Measurements from ENCODE around the gene GPT2. TPM values are rescaled to one million over a fixed set of nuclear protein-coding genes. Genes with fewer than 3 reads are reported as not detected.

GPT2 gene
- total RNA-seq, 1 donor from 2014 or later, result 71.2 TPM

GRCh38 chr16:46875243-46875642 lies 8.9 kb upstream of the GPT2 start:
- Histone ChIP-seq H3K36me3 (ENCODE audit: control insufficient read depth, insufficient read depth, low read length) (no peaks in the 10 kb centered on the region), H3K27me3 (ENCODE audit: control insufficient read depth, insufficient read depth, low read length) (no peaks in the 10 kb centered on the region), H3K4me3 (ENCODE audit: low read depth, low read length) (no peak overlapping the region)
- no peak for DNase-seq (ENCODE audit: low read depth)
- no peak for TF ChIP-seq CTCF (IDR thresholded peaks at IDR 0.05; ENCODE audit: insufficient read depth, low read length, poor library complexity, severe bottlenecking)

- no peaks in the 10 kb centered on the region for H3K36me3 ChIP-seq (ENCODE audit: control insufficient read depth, insufficient read depth, low read length)
- no peak overlapping the region for H3K4me3 ChIP-seq (ENCODE audit: low read depth, low read length)
- no peaks in the 10 kb centered on the region for H3K27me3 ChIP-seq (ENCODE audit: control insufficient read depth, insufficient read depth, low read length)
- no peak for DNase-seq (ENCODE audit: low read depth)
- no peak for TF ChIP-seq CTCF (IDR thresholded peaks at IDR 0.05; ENCODE audit: insufficient read depth, low read length, poor library complexity, severe bottlenecking)
Observed at GRCh38 chr16:46882304-46882939, 1.7 kb upstream of the GPT2 start.

DNA sequence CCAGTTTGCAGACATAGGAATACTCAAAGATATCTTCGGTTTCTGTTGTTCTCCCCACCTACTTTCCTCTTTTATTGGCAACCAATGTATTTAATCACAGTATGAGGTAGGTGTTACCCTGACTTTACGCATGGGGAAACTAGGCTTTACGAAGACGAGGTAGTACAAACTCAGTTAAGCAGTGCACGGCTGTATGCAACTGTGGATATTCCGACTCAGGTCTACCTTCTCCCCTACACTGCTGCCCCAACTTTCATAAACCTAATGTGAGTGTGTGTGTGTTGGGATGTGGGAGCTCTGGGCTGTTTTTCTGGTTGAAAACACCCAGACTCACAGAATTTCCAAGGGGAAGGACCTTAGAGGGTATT lies 1.2 kb upstream of the GPT2 start:
- TF ChIP-seq CTCF (IDR thresholded peaks at IDR 0.05; ENCODE audit: insufficient read depth, low read length, poor library complexity, severe bottlenecking), result no peak
- Histone ChIP-seq H3K36me3 (ENCODE audit: control insufficient read depth, insufficient read depth, low read length) (no peaks in the 10 kb centered on the region), H3K4me3 (ENCODE audit: low read depth, low read length) (no peak overlapping the region), H3K27me3 (ENCODE audit: control insufficient read depth, insufficient read depth, low read length) (no peaks in the 10 kb centered on the region)
- no peak for DNase-seq (ENCODE audit: low read depth)

- Histone ChIP-seq H3K36me3 (ENCODE audit: control insufficient read depth, insufficient read depth, low read length) (no peaks in the 10 kb centered on the region), H3K27me3 (ENCODE audit: control insufficient read depth, insufficient read depth, low read length) (no peaks in the 10 kb centered on the region), H3K4me3 (ENCODE audit: low read depth, low read length) (peak overlapping the region; percentile 48)
- DNase-seq (ENCODE audit: low read depth), result no peak
- TF ChIP-seq CTCF (IDR thresholded peaks at IDR 0.05; ENCODE audit: insufficient read depth, low read length, poor library complexity, severe bottlenecking), result no peak
Observed at GRCh38 chr16:46883353-46883689, 841 bp upstream of the GPT2 start.

- Histone ChIP-seq H3K4me3 (ENCODE audit: low read depth, low read length) (peak overlapping the region; percentile 82), H3K36me3 (ENCODE audit: control insufficient read depth, insufficient read depth, low read length) (no peaks in the 10 kb centered on the region), H3K27me3 (ENCODE audit: control insufficient read depth, insufficient read depth, low read length) (no peaks in the 10 kb centered on the region)
- no peak for TF ChIP-seq CTCF (IDR thresholded peaks at IDR 0.05; ENCODE audit: insufficient read depth, low read length, poor library complexity, severe bottlenecking)
- no peak for DNase-seq (ENCODE audit: low read depth)
Observed at GRCh38 chr16:46884513-46885293, 541 bp downstream of the GPT2 start.

Measured in kidney epithelial cell (primary cell).